Subcutaneous adipose tissue (tissue), 4 donors: ENCODE results near the gene CTIF. TPM values are rescaled to one million over a fixed set of nuclear protein-coding genes. Genes with fewer than 3 reads are reported as not detected.

Experiments
- CTCF ChIP-seq: fragments of 450-650 bp; IDR thresholded peaks from one replicate; pipeline ENCODE4 v1.5.1; 2016; ENCODE audit warnings: low read depth, mild to moderate bottlenecking, control low read depth, antibody characterized with exemption, moderate library complexity
- total RNA-seq, 4 donors: library from RNA; depleted of rRNA; stranded (reverse); fragments of >200 nt; gene quantifications; one replicate each; pipeline ENCODE4 v1.1.0, GENCODE V29; 2016

The CTIF gene
- total RNA-seq, 4 donors from 2014 or later = 41.0 to 195 (median 78.3) TPM

GRCh38 chr18:48700446-48700845, 161.6 kb downstream of the CTIF start:
- TF ChIP-seq CTCF = no peak

GRCh38 chr18:48702346-48703027, 163.7 kb downstream of the CTIF start:
- TF ChIP-seq CTCF = no peak

- TF ChIP-seq CTCF = no peak
These were observed 164.2 kb downstream of the CTIF start for GRCh38 chr18:48703028-48703386.

GRCh38 chr18:48703418-48703817, 164.6 kb downstream of the CTIF start:
- no peak for TF ChIP-seq CTCF

- no peak for TF ChIP-seq CTCF
These were observed 166.2 kb downstream of the CTIF start for GRCh38 chr18:48705043-48705442.

- no peak for TF ChIP-seq CTCF
These were observed 166.7 kb downstream of the CTIF start for GRCh38 chr18:48705531-48705930.

GRCh38 chr18:48706731-48707130, 167.9 kb downstream of the CTIF start:
- no peak for TF ChIP-seq CTCF
